ENCODE measurements around the gene RAB30.

Gene RAB30

DNA sequence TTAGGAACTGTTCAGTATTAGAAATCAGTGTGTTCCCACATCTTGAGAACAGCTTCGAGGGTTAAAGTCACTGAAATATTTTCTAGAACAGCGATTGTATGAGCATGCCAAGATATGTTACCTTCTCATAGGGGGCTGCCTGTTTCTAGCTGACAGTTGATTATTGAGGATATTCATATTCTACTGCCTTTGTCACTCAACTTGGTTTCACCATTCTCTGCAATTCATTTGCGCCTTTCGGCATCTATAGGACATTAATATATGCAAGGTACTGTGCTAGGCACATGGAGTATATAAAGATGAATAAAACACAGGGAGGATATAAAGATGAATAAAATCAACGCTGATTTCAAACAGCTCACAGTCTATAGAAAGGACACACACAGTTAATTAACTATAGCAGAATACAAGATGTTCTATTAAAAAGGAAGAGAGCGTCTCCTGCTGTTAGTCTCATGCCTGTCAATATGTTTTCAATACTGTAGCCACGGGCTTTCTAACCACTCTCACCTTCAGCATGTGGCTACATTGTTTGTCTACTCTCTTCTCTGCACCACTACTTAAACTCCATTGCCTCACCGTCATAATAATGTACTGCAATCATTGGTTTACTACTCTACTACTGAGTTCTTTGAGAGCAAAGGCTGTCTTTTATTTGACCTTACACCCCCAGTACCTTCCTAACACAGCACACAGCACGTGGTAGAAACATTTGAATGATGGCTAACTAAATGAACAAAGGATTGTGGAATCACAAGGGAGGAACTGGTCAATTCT is 81.9 kb downstream of the RAB30 start:
- Mint-ChIP-seq H3K27ac (no peak overlapping the region), H3K9me3 (no peaks in the 10 kb centered on the region), H3K27me3 (no peaks in the 10 kb centered on the region), H3K4me3 (no peak overlapping the region), H3K4me1 (ENCODE audit: low read depth) (no peaks in the 10 kb centered on the region), H3K36me3 (ENCODE audit: low read depth) (peaks cover 66% of the 10 kb centered on the region)
- intact Hi-C loops (cut with micrococcal nuclease), result no loop called here

GRCh38 chr11:82988936-82989627 is 82.6 kb downstream of the RAB30 start:
- Mint-ChIP-seq H3K4me3 (no peak overlapping the region), H3K4me1 (ENCODE audit: low read depth) (no peaks in the 10 kb centered on the region), H3K36me3 (ENCODE audit: low read depth) (peaks cover 68% of the 10 kb centered on the region), H3K9me3 (no peaks in the 10 kb centered on the region), H3K27ac (no peak overlapping the region), H3K27me3 (no peaks in the 10 kb centered on the region)
- intact Hi-C loops (cut with micrococcal nuclease), result no loop called here

DNA sequence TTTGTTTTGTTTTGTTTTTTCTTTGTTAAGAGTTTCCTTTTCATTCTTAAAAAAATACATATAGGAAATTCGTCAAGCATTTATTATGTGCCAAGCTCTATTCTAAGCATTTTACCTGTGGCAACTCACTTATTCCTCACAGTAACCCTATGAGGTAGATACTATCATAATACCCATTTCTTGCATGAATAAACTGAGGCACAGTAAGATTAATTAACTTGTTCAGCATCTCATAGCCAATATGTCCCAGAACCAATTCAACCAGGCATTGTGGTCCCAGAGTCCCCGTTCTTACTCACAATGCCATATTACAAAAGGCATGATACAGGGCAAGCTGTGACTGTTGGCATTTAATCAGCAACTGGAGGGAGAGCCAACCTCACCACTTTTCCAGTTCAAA is 83.7 kb downstream of the RAB30 start:
- Mint-ChIP-seq H3K4me1 (ENCODE audit: low read depth) (no peaks in the 10 kb centered on the region), H3K36me3 (ENCODE audit: low read depth) (peaks cover 66% of the 10 kb centered on the region), H3K9me3 (no peaks in the 10 kb centered on the region), H3K27me3 (no peaks in the 10 kb centered on the region), H3K4me3 (no peak overlapping the region), H3K27ac (no peak overlapping the region)
- intact Hi-C loops (cut with micrococcal nuclease), result no loop called here

GRCh38 chr11:82986446-82986845 is 85.3 kb downstream of the RAB30 start:
- Mint-ChIP-seq H3K27ac (no peak overlapping the region), H3K4me1 (ENCODE audit: low read depth) (no peaks in the 10 kb centered on the region), H3K36me3 (ENCODE audit: low read depth) (peaks cover 60% of the 10 kb centered on the region), H3K27me3 (no peaks in the 10 kb centered on the region), H3K9me3 (no peaks in the 10 kb centered on the region), H3K4me3 (no peak overlapping the region)
- intact Hi-C loops (cut with micrococcal nuclease), result no loop called here

DNA sequence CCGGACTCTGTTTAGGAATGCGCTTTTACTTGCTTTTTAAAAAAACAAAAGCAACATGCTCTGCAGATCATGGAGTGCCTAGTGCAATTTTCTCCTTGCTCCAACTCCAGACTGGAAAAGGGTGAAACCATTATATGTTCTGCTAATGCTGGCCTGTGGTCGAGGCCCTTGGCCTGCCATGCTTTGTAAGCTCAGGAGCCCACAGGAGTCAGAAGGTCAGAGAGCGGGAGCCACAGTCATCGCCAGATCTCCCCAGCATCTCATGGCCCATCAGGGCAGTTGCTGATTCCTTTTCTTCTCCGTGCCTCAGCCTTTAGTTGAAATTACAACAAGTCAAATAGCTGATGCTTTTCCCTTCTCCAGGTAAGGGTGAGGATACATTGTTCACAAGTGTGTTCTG is 89.8 kb downstream of the RAB30 start:
- no peaks in the 10 kb centered on the region for H3K27me3 Mint-ChIP-seq
- no peak overlapping the region for H3K27ac Mint-ChIP-seq
- peaks cover 62% of the 10 kb centered on the region for H3K36me3 Mint-ChIP-seq (ENCODE audit: low read depth)
- intact Hi-C loops (cut with micrococcal nuclease), result no loop called here
- no peaks in the 10 kb centered on the region for H3K4me1 Mint-ChIP-seq (ENCODE audit: low read depth)
- H3K4me3 Mint-ChIP-seq, result no peak overlapping the region
- no peaks in the 10 kb centered on the region for H3K9me3 Mint-ChIP-seq

- Mint-ChIP-seq H3K27ac (no peak overlapping the region), H3K36me3 (ENCODE audit: low read depth) (peaks cover 55% of the 10 kb centered on the region), H3K4me1 (ENCODE audit: low read depth) (no peaks in the 10 kb centered on the region), H3K4me3 (no peak overlapping the region), H3K9me3 (no peaks in the 10 kb centered on the region), H3K27me3 (no peaks in the 10 kb centered on the region)
- intact Hi-C loops (cut with micrococcal nuclease), result no loop called here
Measured at GRCh38 chr11:82980947-82981346, 90.8 kb downstream of the RAB30 start.

DNA sequence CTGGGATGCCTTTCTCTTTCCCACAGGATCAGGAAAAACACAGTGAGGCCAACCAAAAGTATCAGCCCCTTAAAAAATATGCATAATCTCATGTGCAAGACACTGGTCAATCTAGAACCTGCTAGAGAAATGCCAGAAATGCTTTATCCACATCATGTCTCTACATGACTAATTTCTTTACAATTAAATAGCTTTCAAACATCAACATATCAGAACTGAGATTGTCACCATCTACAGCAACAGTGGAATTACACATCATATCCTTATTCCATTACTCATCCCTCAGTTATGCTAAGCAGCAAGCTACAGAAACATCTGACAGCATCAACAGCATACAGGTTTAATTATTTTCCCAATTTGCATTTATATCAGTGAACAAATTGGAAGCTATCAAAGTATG is 91.4 kb downstream of the RAB30 start:
- H3K4me3 Mint-ChIP-seq, result no peak overlapping the region
- no peak overlapping the region for H3K27ac Mint-ChIP-seq
- intact Hi-C loops (cut with micrococcal nuclease), result no loop called here
- H3K27me3 Mint-ChIP-seq, result no peaks in the 10 kb centered on the region
- no peaks in the 10 kb centered on the region for H3K4me1 Mint-ChIP-seq (ENCODE audit: low read depth)
- H3K9me3 Mint-ChIP-seq, result no peaks in the 10 kb centered on the region
- peaks cover 49% of the 10 kb centered on the region for H3K36me3 Mint-ChIP-seq (ENCODE audit: low read depth)

DNA sequence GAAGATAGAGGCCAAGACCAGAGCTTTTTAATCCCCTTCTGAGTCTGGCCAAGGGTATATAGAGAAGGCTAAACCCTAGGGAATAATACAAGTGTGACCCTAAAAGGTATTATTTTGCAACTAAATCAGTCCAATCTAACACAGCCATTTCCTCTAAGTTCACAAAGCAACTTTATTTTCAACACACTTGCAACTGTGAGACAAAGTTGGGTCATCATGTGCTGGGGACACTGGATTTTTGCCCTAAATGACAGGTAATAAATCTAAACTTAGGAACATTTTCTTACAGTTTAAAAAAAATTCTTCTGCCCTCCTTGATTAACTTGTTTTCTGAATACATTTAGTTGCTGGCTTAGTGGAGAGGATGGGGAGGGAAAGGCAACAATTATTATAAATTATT is 91.9 kb downstream of the RAB30 start:
- intact Hi-C loops (cut with micrococcal nuclease), result no loop called here
- Mint-ChIP-seq H3K36me3 (ENCODE audit: low read depth) (peaks cover 44% of the 10 kb centered on the region), H3K27ac (no peak overlapping the region), H3K4me1 (ENCODE audit: low read depth) (no peaks in the 10 kb centered on the region), H3K9me3 (no peaks in the 10 kb centered on the region), H3K4me3 (no peak overlapping the region), H3K27me3 (no peaks in the 10 kb centered on the region)

- H3K27ac Mint-ChIP-seq, result no peak overlapping the region
- intact Hi-C loops (cut with micrococcal nuclease), result no loop called here
- peaks cover 2% of the 10 kb centered on the region for H3K27me3 Mint-ChIP-seq
- no peaks in the 10 kb centered on the region for H3K4me1 Mint-ChIP-seq (ENCODE audit: low read depth)
- peaks cover 31% of the 10 kb centered on the region for H3K36me3 Mint-ChIP-seq (ENCODE audit: low read depth)
- H3K9me3 Mint-ChIP-seq, result no peaks in the 10 kb centered on the region
- no peak overlapping the region for H3K4me3 Mint-ChIP-seq
Measured at GRCh38 chr11:82978422-82979099, 93.1 kb downstream of the RAB30 start.

GRCh38 chr11:82976786-82977185 is 94.9 kb downstream of the RAB30 start:
- no peaks in the 10 kb centered on the region for H3K4me1 Mint-ChIP-seq (ENCODE audit: low read depth)
- H3K27me3 Mint-ChIP-seq, result peaks cover 2% of the 10 kb centered on the region
- H3K27ac Mint-ChIP-seq, result no peak overlapping the region
- no peak overlapping the region for H3K4me3 Mint-ChIP-seq
- no peaks in the 10 kb centered on the region for H3K9me3 Mint-ChIP-seq
- H3K36me3 Mint-ChIP-seq (ENCODE audit: low read depth), result peaks cover 21% of the 10 kb centered on the region
- intact Hi-C loops (cut with micrococcal nuclease), result no loop called here

- no peak overlapping the region for H3K27ac Mint-ChIP-seq
- peaks cover 12% of the 10 kb centered on the region for H3K36me3 Mint-ChIP-seq (ENCODE audit: low read depth)
- peaks cover 2% of the 10 kb centered on the region for H3K27me3 Mint-ChIP-seq
- no peaks in the 10 kb centered on the region for H3K4me1 Mint-ChIP-seq (ENCODE audit: low read depth)
- no peaks in the 10 kb centered on the region for H3K9me3 Mint-ChIP-seq
- intact Hi-C loops (cut with micrococcal nuclease), result no loop called here
- H3K4me3 Mint-ChIP-seq, result no peak overlapping the region
Measured at GRCh38 chr11:82975882-82976281, 95.8 kb downstream of the RAB30 start.

GRCh38 chr11:82974851-82975250 is 96.8 kb downstream of the RAB30 start:
- no peaks in the 10 kb centered on the region for H3K4me1 Mint-ChIP-seq (ENCODE audit: low read depth)
- H3K27ac Mint-ChIP-seq, result no peak overlapping the region
- H3K27me3 Mint-ChIP-seq, result peaks cover 2% of the 10 kb centered on the region
- H3K9me3 Mint-ChIP-seq, result no peaks in the 10 kb centered on the region
- H3K36me3 Mint-ChIP-seq (ENCODE audit: low read depth), result peaks cover 10% of the 10 kb centered on the region
- H3K4me3 Mint-ChIP-seq, result no peak overlapping the region
- intact Hi-C loops (cut with micrococcal nuclease), result no loop called here

DNA sequence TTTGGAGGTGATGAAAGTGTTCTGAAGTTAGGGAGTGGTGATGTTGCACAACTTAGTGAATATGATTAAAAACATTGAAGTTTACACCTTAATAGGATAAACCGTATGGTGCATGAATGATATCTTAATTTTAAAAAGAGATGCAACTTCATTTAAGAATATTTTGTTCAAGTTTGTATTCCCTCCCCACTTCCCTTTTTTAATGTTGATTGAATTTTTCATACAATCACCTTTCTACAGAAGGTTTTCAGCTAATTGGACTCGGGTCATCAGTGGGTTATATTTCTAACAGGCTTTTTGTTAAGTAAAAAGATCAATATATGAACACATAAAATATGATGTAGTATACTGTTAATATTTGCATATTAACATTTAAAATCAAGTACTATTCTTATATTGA is 97.6 kb downstream of the RAB30 start:
- Mint-ChIP-seq H3K36me3 (ENCODE audit: low read depth) (peaks cover 10% of the 10 kb centered on the region), H3K4me3 (no peak overlapping the region), H3K9me3 (no peaks in the 10 kb centered on the region), H3K4me1 (ENCODE audit: low read depth) (no peaks in the 10 kb centered on the region), H3K27me3 (peaks cover 2% of the 10 kb centered on the region), H3K27ac (no peak overlapping the region)
- intact Hi-C loops (cut with micrococcal nuclease), result no loop called here

DNA sequence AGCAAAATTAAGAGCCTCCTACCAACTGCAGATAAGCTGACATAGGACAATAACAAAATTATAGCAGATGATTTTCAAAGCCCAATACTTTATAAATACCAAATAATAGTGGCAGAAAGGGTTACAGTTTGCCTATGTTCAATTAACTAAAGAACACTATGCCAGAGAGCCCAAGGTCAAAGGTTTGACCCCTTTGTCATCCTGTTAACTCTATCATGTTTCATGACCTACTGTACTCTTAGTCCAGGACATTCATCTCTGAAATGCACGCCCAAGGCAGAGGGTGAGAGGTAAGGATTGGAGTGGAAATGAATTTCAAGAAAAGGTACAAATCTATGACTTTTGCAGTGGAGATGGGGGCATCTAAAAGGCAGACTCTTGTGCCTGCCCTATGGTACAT is 99.6 kb downstream of the RAB30 start:
- H3K27ac Mint-ChIP-seq, result no peak overlapping the region
- no peak overlapping the region for H3K4me3 Mint-ChIP-seq
- H3K36me3 Mint-ChIP-seq (ENCODE audit: low read depth), result no peaks in the 10 kb centered on the region
- peaks cover 2% of the 10 kb centered on the region for H3K27me3 Mint-ChIP-seq
- no peaks in the 10 kb centered on the region for H3K4me1 Mint-ChIP-seq (ENCODE audit: low read depth)
- H3K9me3 Mint-ChIP-seq, result no peaks in the 10 kb centered on the region
- intact Hi-C loops (cut with micrococcal nuclease), result no loop called here

Measured in dendritic cell treated with granulocyte-macrophage colony-stimulating factor and Interleukin-4, amounts not matched to agents 40 ng/mL and 50 ng/mL, for 4 days (primary cell).